A549 (cell line): ENCODE data around the gene RALGDS. TPM values are rescaled to one million over a fixed set of nuclear protein-coding genes. Genes with fewer than 3 reads are reported as not detected.

Source experiments
- ATAC-seq, 2 experiments: fragments of 200-7000 bp in 1 of 2; fragments of >200 bp in 1 of 2; cut with Nextera tagmentation in 1 of 2; cut with Tn5 transposase in 1 of 2; 3 replicates each; pipeline versions ENCODE4 v1.8.0 to v1.9.1; 2018 to 2020; ENCODE audit warnings: mild to moderate bottlenecking in 1 of 2, moderate library complexity in 1 of 2
- CTCF ChIA-PET: fragments of 300-600 bp; sonication (Branson Sonifier 250); formaldehyde crosslinking; extraction: SDS; loops from one replicate; lab custom pipeline; 2021; ENCODE audit warnings: antibody characterized with exemption, inconsistent platforms; lab: Yijun Ruan, JAX
- POLR2A ChIA-PET: fragments of 350-600 bp; formaldehyde crosslinking; extraction: SDS; loops from one replicate; lab custom pipeline; 2021; ENCODE audit warnings: antibody characterized with exemption, inconsistent platforms; lab: Yijun Ruan, JAX
- DNase-seq, 2 experiments: peaks; one replicate each; pipeline versions ENCODE4 v3.0.0 to v3.0.0-alpha.2; 2011 to 2016; ENCODE audit warnings: low read depth in 1 of 2, low spot score in 1 of 2
- FAIRE-seq: peaks from 2 replicates; lab custom pipeline; 2011; peaks lifted over from hg19 to GRCh38; lab: Jason Lieb, UNC
- H3K27ac ChIP-seq, 2 experiments: fragments of >200 bp; sonication (Bioruptor Twin); formaldehyde crosslinking; 3 replicates each; pipeline ENCODE4 v1.5.1; 2016 to 2017
- H3K4me1 ChIP-seq: fragments of >200 bp; sonication (Bioruptor Twin); formaldehyde crosslinking; 3 replicates; pipeline ENCODE4 v1.6.1; 2016
- H3K4me2 ChIP-seq: fragments of >200 bp; sonication (Bioruptor Twin); formaldehyde crosslinking; 3 replicates; pipeline ENCODE4 v1.6.1; 2016
- H3K4me3 ChIP-seq: fragments of >200 bp; sonication (Bioruptor Twin); formaldehyde crosslinking; 3 replicates; pipeline ENCODE4 v1.5.1; 2016
- H3K9me3 ChIP-seq: fragments of >200 bp; sonication (Bioruptor Twin); formaldehyde crosslinking; 3 replicates; pipeline ENCODE4 v1.6.1; 2016
- BHLHE40 ChIP-seq: IDR thresholded peaks from 2 replicates; pipeline ENCODE4 v1.6.1; 2012; ENCODE audit warnings: low read depth, low read length, inconsistent platforms
- CBX2 ChIP-seq: fragments of 200-600 bp; sonication (generic); IDR thresholded peaks from 2 replicates; pipeline ENCODE4 v1.6.1; 2016; ENCODE audit warnings: low read depth, mild to moderate bottlenecking, borderline replicate concordance
- CHD4 ChIP-seq: fragments of 200-600 bp; sonication (generic); IDR thresholded peaks from 2 replicates; pipeline ENCODE4 v1.6.1; 2016; ENCODE audit warnings: antibody characterized with exemption, mild to moderate bottlenecking, borderline replicate concordance
- FOSB ChIP-seq: fragments of 250-450 bp; sonication (Bioruptor Pico); IDR thresholded peaks from 2 replicates; pipeline ENCODE4 v1.5.0; 2020; ENCODE audit warnings: mild to moderate bottlenecking, moderate library complexity
- GATA3 ChIP-seq: IDR thresholded peaks from 2 replicates; pipeline ENCODE4 v1.6.1; 2012; ENCODE audit warnings: borderline replicate concordance
- HEYL ChIP-seq: fragments of 250-450 bp; sonication (Bioruptor Pico); IDR thresholded peaks from 2 replicates; pipeline ENCODE4 v1.8.0; 2021; ENCODE audit warnings: mild to moderate bottlenecking, moderate library complexity
- HOXB13 ChIP-seq: fragments of 250-450 bp; sonication (Bioruptor Pico); IDR thresholded peaks from 2 replicates; pipeline ENCODE4 v1.5.0; 2020; ENCODE audit warnings: low read depth, mild to moderate bottlenecking, moderate library complexity
- HOXB5 ChIP-seq: fragments of 250-450 bp; sonication (Bioruptor Pico); IDR thresholded peaks from 2 replicates; pipeline ENCODE4 v1.5.0; 2020; ENCODE audit warnings: mild to moderate bottlenecking, moderate library complexity
- JUNB ChIP-seq: fragments of >200 bp; sonication (Bioruptor Twin); formaldehyde crosslinking; IDR thresholded peaks from 2 replicates; pipeline ENCODE4 v1.6.1; 2016
- KDM1A ChIP-seq: fragments of 200-600 bp; sonication (generic); IDR thresholded peaks from 2 replicates; pipeline ENCODE4 v1.6.1; 2016; ENCODE audit warnings: low read depth, mild to moderate bottlenecking
- MAZ ChIP-seq: fragments of 150-350 bp; IDR thresholded peaks from 2 replicates; pipeline ENCODE4 v1.6.1; 2014; ENCODE audit warnings: antibody characterized with exemption, low read depth, low read length, borderline replicate concordance
- NR3C1 ChIP-seq: fragments of >200 bp; sonication (Bioruptor Twin); formaldehyde crosslinking; IDR thresholded peaks from 3 replicates; pipeline ENCODE4 v1.6.1; 2017
- POLR2AphosphoS2 ChIP-seq: conservative IDR thresholded peaks from 2 replicates; pipeline ENCODE4 v1.6.1; 2012; ENCODE audit warnings: low read length, improper control_type of control experiment, inconsistent platforms
- RFX5 ChIP-seq: fragments of 450-650 bp; IDR thresholded peaks from 2 replicates; pipeline ENCODE4 v1.7.1; 2014; ENCODE audit warnings: antibody characterized with exemption, mild to moderate bottlenecking, moderate library complexity
- RNF2 ChIP-seq: fragments of 200-600 bp; sonication (generic); IDR thresholded peaks from 2 replicates; pipeline ENCODE4 v1.6.1; 2016; ENCODE audit warnings: low read depth, mild to moderate bottlenecking, antibody characterized with exemption, moderate library complexity, borderline replicate concordance
- TP53 ChIP-seq: fragments of 250-450 bp; sonication (Bioruptor Pico); IDR thresholded peaks from 2 replicates; pipeline ENCODE4 v1.5.0; 2021; ENCODE audit warnings: mild to moderate bottlenecking, moderate library complexity
- ZNF302 ChIP-seq: fragments of 250-450 bp; sonication (Bioruptor Pico); IDR thresholded peaks from 2 replicates; pipeline ENCODE4 v1.9.0; 2021; ENCODE audit warnings: inconsistent platforms, mild to moderate bottlenecking, moderate library complexity
- WGBS: methylation state at CpG from one replicate; pipeline ENCODE4 v1.1.6; 2017; ENCODE audit errors: missing lambda C conversion rate; 5-methylcytosine and 5-hydroxymethylcytosine counted together
- polyA plus RNA-seq, 4 experiments: library from polyadenylated mRNA; depleted of rRNA in 3 of 4; stranded (reverse); fragments of >200 nt; fragmentation: RNase III in 1 of 4; extraction: RNeasy Plus Mini Kit Qiagen cat#74134 plus additional on column Dnase treatment in 1 of 4; gene quantifications; 2 replicates in 3 of 4; 3 replicates in 1 of 4; pipeline ENCODE4 v1.2.3, GENCODE V29; 2011 to 2017
- TF ChIP-seq, protein P1 (sequence below): fragments of 200-600 bp; sonication (generic); IDR thresholded peaks from 2 replicates; pipeline ENCODE4 v1.6.1; 2016; ENCODE audit warnings: antibody characterized with exemption, mild to moderate bottlenecking, moderate library complexity
- TF ChIP-seq, protein P2 (sequence below): fragments of 250-450 bp; sonication (Bioruptor Pico); IDR thresholded peaks from 2 replicates; pipeline ENCODE4 v1.5.0; 2021; ENCODE audit warnings: mild to moderate bottlenecking, moderate library complexity, borderline replicate concordance

Gene RALGDS
- polyA plus RNA-seq, 2 of the 4 experiments (the other 2 are of a cell fraction): 8.9 to 12.1 TPM

DNA sequence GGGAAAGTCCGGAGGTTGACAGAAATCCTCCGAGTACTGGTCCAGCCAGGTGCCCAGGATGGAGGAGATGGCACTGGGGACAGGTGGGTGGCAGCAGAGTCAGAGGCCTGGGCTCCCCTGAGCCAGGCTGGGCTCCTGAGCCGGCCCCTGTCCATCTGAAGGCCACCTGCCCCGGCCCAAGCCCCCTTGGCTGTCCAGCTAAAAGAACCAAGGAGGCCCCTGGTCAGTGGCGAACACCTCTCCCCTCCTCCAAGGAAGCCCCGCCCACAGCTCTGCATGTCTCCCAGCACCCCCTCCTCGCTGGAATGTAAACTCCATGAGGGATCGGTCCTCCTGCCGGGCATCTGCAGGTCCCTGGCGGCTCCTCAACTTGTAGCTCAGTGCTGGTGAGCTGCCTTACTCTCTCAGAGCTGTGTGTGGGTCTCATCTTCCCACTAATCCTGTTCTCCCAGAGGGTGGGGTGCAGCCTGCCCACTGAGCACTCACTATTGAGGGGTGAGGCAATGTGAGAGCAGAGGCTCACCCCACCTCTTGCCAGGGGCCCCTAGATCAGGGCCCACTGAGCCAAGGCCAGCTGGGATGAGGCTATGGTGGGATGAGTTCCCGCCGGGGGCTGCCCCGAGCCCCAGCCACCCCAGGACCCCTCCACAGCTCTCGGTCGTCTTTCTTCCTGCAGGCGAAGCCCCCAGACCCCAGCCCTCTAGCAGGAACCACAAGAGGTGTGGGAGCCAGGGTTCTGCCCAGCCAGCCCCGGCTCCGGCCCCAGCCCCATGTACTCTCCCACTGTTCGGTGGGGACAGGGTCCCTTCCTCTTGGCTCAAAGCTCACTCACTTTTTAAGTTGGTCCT lies 12.0 kb downstream of the RALGDS start:
- Histone ChIP-seq H3K4me3 (no peak overlapping the region), H3K9me3 (no peaks in the 10 kb centered on the region), H3K4me1 (no peaks in the 10 kb centered on the region; the same call in 2 of the 3 replicates), H3K4me2 (no peak overlapping the region), H3K27ac (no peak overlapping the region)
- TF ChIP-seq POLR2AphosphoS2 (no peak), HOXB5 (no peak), ZNF302 (CRISPR knock-in tag) (no peak), RNF2 (no peak), CHD4 (no peak), GATA3 (no peak), HEYL (CRISPR knock-in tag) (no peak), BHLHE40 (no peak), CBX2 (no peak), JUNB (no peak), HOXB13 (CRISPR knock-in tag) (no peak), KDM1A (no peak), TP53 (no peak)
- TF ChIP-seq, protein P1, sequence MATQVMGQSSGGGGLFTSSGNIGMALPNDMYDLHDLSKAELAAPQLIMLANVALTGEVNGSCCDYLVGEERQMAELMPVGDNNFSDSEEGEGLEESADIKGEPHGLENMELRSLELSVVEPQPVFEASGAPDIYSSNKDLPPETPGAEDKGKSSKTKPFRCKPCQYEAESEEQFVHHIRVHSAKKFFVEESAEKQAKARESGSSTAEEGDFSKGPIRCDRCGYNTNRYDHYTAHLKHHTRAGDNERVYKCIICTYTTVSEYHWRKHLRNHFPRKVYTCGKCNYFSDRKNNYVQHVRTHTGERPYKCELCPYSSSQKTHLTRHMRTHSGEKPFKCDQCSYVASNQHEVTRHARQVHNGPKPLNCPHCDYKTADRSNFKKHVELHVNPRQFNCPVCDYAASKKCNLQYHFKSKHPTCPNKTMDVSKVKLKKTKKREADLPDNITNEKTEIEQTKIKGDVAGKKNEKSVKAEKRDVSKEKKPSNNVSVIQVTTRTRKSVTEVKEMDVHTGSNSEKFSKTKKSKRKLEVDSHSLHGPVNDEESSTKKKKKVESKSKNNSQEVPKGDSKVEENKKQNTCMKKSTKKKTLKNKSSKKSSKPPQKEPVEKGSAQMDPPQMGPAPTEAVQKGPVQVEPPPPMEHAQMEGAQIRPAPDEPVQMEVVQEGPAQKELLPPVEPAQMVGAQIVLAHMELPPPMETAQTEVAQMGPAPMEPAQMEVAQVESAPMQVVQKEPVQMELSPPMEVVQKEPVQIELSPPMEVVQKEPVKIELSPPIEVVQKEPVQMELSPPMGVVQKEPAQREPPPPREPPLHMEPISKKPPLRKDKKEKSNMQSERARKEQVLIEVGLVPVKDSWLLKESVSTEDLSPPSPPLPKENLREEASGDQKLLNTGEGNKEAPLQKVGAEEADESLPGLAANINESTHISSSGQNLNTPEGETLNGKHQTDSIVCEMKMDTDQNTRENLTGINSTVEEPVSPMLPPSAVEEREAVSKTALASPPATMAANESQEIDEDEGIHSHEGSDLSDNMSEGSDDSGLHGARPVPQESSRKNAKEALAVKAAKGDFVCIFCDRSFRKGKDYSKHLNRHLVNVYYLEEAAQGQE: no peak
- ChIA-PET CTCF (interaction anchor here (0.8 to 30.3 kb wide), 9 partner anchors 8 to 377 kb away, joined by 3 to 1284 read pairs (median 6); partner anchors contain the start of genes SURF1 and SURF2), POLR2A (no interaction called here)
- 93% methylated on average over 15 of the region's 19 CpGs for WGBS
- ATAC-seq (no peak), FAIRE-seq (no peak), DNase-seq (no peak)

DNA sequence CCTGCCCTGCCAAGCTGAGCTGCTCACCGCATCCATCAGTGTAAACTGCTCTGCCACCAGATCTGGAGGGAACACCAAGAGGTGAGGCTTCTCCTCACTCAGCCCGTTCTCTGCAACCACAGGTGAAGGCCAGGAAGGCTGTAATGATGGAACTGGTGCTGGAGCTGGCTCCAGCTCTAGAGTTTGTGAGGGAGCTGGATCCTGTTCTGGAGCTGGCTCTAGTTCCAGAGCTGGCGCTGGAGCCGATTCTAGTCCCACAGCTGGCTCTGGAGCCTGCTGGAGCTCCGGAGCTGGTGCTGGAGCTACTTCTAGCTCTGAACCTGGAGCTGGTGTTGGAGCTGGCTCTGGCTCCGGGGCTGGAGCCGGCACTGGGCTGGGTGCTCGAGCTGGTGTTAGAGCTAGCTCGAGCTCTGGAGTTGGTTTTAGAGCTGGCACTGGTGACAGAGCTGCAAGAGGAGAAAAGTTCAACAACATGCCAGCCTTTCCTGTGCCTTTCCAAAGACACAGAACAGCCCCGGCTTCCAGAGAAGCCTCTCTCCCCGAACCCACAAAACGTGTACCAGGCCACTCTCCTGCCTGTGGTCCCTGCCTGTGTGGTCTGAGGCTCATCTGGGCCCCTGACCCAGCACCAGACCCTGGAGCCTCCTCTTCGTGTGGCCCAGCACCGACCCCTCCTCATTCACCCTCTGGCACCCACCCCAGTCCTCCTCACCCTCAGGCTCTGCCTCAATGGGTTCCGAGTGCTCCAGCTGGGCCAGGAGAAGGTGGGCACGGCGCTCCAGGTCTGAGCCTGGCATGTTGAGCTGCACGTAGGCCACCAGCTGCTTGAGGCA lies 12.9 kb downstream of the RALGDS start:
- peaks cover 5% of the 10 kb centered on the region; the same call in 1 of the 3 replicates for H3K4me1 ChIP-seq
- DNase-seq: no peak
- 89% methylated on average over 18 of the region's 18 CpGs for WGBS
- no peak overlapping the region for H3K4me3 ChIP-seq
- no peak overlapping the region for H3K4me2 ChIP-seq
- ChIA-PET POLR2A (no interaction called here), CTCF (interaction anchor here (1.0 to 30.3 kb wide), 8 partner anchors 7 to 378 kb away, joined by 3 to 1284 read pairs (median 8); partner anchors contain the start of genes SURF1 and SURF2)
- TF ChIP-seq FOSB (CRISPR knock-in tag) (no peak), HOXB5 (no peak), MAZ (no peak)
- H3K9me3 ChIP-seq: no peaks in the 10 kb centered on the region
- FAIRE-seq: no peak
- H3K27ac ChIP-seq: no peak overlapping the region
- ATAC-seq: no peak

DNA sequence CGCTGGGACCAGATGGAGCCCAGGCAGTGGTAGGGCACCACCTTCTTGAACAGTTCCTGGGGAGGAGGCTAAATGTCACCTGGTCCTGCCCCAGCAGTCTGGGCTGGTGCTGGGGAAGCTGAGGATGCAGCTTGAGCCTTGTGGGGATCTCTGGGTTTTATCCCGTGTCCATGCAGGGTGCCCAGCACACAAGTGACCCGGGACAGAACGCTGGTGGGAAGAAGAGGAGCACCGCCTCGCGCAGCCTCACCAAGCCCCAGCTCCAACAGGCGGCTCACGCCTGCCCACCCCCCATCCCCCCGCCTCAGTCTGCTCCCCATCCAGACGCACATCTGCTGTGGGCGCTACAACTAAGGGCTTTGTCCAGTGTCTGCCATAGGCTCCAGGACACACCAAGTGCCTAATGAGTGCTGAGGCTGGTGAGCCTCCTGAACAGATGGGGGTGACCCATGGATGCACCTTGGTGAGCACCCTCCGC lies 13.8 kb downstream of the RALGDS start:
- no peak overlapping the region for H3K4me3 ChIP-seq
- H3K4me2 ChIP-seq: no peak overlapping the region
- FAIRE-seq (no peak), ATAC-seq (no peak), DNase-seq (no peak)
- ChIA-PET CTCF (interaction anchor here (1.0 to 30.3 kb wide), 6 partner anchors 11 to 132 kb away, joined by 3 to 1284 read pairs (median 6); no protein-coding TSS in a partner anchor), POLR2A (interaction anchor here (0.6 kb wide), 1 partner anchor 701 kb away, joined by 5 read pairs; no protein-coding TSS in a partner anchor)
- TF ChIP-seq NR3C1 (no peak), BHLHE40 (no peak), RNF2 (no peak), GATA3 (no peak), KDM1A (no peak), HOXB13 (CRISPR knock-in tag) (no peak), MAZ (no peak), RFX5 (no peak)
- TF ChIP-seq, protein P1: no peak
- TF ChIP-seq, protein P2, sequence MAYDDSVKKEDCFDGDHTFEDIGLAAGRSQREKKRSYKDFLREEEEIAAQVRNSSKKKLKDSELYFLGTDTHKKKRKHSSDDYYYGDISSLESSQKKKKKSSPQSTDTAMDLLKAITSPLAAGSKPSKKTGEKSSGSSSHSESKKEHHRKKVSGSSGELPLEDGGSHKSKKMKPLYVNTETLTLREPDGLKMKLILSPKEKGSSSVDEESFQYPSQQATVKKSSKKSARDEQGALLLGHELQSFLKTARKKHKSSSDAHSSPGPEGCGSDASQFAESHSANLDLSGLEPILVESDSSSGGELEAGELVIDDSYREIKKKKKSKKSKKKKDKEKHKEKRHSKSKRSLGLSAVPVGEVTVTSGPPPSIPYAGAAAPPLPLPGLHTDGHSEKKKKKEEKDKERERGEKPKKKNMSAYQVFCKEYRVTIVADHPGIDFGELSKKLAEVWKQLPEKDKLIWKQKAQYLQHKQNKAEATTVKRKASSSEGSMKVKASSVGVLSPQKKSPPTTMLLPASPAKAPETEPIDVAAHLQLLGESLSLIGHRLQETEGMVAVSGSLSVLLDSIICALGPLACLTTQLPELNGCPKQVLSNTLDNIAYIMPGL (CRISPR knock-in tag): no peak
- H3K9me3 ChIP-seq: no peaks in the 10 kb centered on the region
- H3K27ac ChIP-seq: no peak overlapping the region
- H3K4me1 ChIP-seq: peaks cover 5% of the 10 kb centered on the region; the same call in 1 of the 3 replicates
- WGBS: 97% methylated on average over 7 of the region's 13 CpGs
